Neuronal stem cell (in vitro differentiated cells): ENCODE measurements around the gene VPS54.

ENCODE experiments used
- DNase-seq: peaks from one replicate; pipeline ENCODE4 v3.0.0-alpha.2; 2013; ENCODE audit warnings: low spot score
- H2AFZ ChIP-seq: one replicate; pipeline ENCODE4 v1.6.1; 2013; ENCODE audit warnings: mild to moderate bottlenecking, low read length, inconsistent platforms
- H2AK5ac ChIP-seq: 2 replicates; pipeline ENCODE4 v1.6.1; 2013; ENCODE audit warnings: low read depth, mild to moderate bottlenecking, inconsistent platforms, low read length, moderate library complexity, mixed read lengths
- H2BK120ac ChIP-seq: 2 replicates; pipeline ENCODE4 v1.6.1; 2013; ENCODE audit warnings: low read depth, mild to moderate bottlenecking, inconsistent platforms, low read length, moderate library complexity, mixed read lengths
- H2BK12ac ChIP-seq: one replicate; pipeline ENCODE4 v1.6.1; 2013; ENCODE audit warnings: low read length, inconsistent platforms
- H2BK15ac ChIP-seq: 2 replicates; pipeline ENCODE4 v1.6.1; 2013; ENCODE audit warnings: mild to moderate bottlenecking, low read length, inconsistent platforms, mixed read lengths
- H2BK5ac ChIP-seq: one replicate; pipeline ENCODE4 v1.6.1; 2013; ENCODE audit warnings: inconsistent platforms, mild to moderate bottlenecking, low read length, moderate library complexity
- H3K14ac ChIP-seq: one replicate; pipeline ENCODE4 v1.6.1; 2013; ENCODE audit warnings: low read length, inconsistent platforms
- H3K18ac ChIP-seq: 2 replicates; pipeline ENCODE4 v1.6.1; 2013; ENCODE audit warnings: low read length, inconsistent platforms
- H3K23ac ChIP-seq: 2 replicates; pipeline ENCODE4 v1.6.1; 2013; ENCODE audit warnings: low read depth, mild to moderate bottlenecking, mixed read lengths, low read length, inconsistent platforms; ENCODE audit not compliant: poor library complexity
- H3K27ac ChIP-seq: replicated peaks from 3 replicates; pipeline ENCODE4 v1.5.1; 2013; ENCODE audit warnings: low read length, inconsistent platforms
- H3K27me3 ChIP-seq, 3 experiments: 2 replicates each; pipeline ENCODE4 v1.6.1; 2013; ENCODE audit warnings: low read length in 3 of 3, mild to moderate bottlenecking in 2 of 3, inconsistent platforms in 1 of 3, low read depth in 1 of 3, mixed read lengths in 1 of 3, moderate library complexity in 1 of 3; ENCODE audit not compliant: control insufficient read depth in 3 of 3, insufficient read depth in 3 of 3
- H3K36me3 ChIP-seq, 2 donors: replicated peaks in 1 of 2; 2 replicates each; pipeline ENCODE4 v1.6.1; 2013; ENCODE audit warnings: low read length in 2 of 2; ENCODE audit not compliant: control insufficient read depth in 2 of 2, insufficient read depth in 2 of 2
- H3K4ac ChIP-seq: 2 replicates; pipeline ENCODE4 v1.6.1; 2013; ENCODE audit warnings: inconsistent platforms, mild to moderate bottlenecking, low read length, moderate library complexity
- H3K4me1 ChIP-seq, 2 donors: 1 replicate in 1 of 2; 2 replicates in 1 of 2; pipeline ENCODE4 v1.6.1; 2013; ENCODE audit warnings: low read length in 2 of 2, low read depth in 1 of 2; ENCODE audit not compliant: control insufficient read depth in 2 of 2, insufficient read depth in 1 of 2
- H3K4me2 ChIP-seq: one replicate; pipeline ENCODE4 v1.6.1; 2013; ENCODE audit warnings: mild to moderate bottlenecking, low read length, inconsistent platforms; ENCODE audit not compliant: insufficient read depth, poor library complexity, severe bottlenecking
- H3K4me3 ChIP-seq, 2 donors: 2 replicates each; pipeline ENCODE4 v1.5.1; 2013; ENCODE audit warnings: low read length in 2 of 2, mild to moderate bottlenecking in 2 of 2, inconsistent platforms in 1 of 2, moderate library complexity in 1 of 2
- H3K79me1 ChIP-seq: one replicate; pipeline ENCODE4 v1.6.1; 2013; ENCODE audit warnings: low read depth, mild to moderate bottlenecking, inconsistent platforms, low read length, moderate library complexity
- H3K9ac ChIP-seq: one replicate; pipeline ENCODE4 v1.6.1; 2013; ENCODE audit warnings: mild to moderate bottlenecking, low read depth, low read length, inconsistent platforms; ENCODE audit not compliant: poor library complexity
- H3K9me3 ChIP-seq, 2 donors: replicated peaks in 1 of 2; 2 replicates each; pipeline versions ENCODE3 to v1.6.1; 2013; ENCODE audit warnings: low read length in 2 of 2, mild to moderate bottlenecking in 2 of 2, inconsistent platforms in 1 of 2, low read depth in 1 of 2, mixed read lengths in 1 of 2, moderate library complexity in 1 of 2; ENCODE audit not compliant: control insufficient read depth in 2 of 2, insufficient read depth in 1 of 2
- H4K8ac ChIP-seq: one replicate; pipeline ENCODE4 v1.6.1; 2013; ENCODE audit warnings: low read depth, mild to moderate bottlenecking, inconsistent platforms, low read length, moderate library complexity
- H4K91ac ChIP-seq: one replicate; pipeline ENCODE4 v1.6.1; 2013; ENCODE audit warnings: low read length, low read depth, mild to moderate bottlenecking, inconsistent platforms; ENCODE audit not compliant: poor library complexity
- WGBS, 2 donors: extraction: QIAGEN DNeasy Blood & Tissue Kit; methylation state at CpG; one replicate each; pipeline ENCODE4 v1.1.7; 2013; ENCODE audit warnings: missing lambda C conversion rate in 2 of 2, mixed read lengths in 1 of 2; ENCODE audit not compliant: insufficient read length in 2 of 2, insufficient replicate concordance in 1 of 2; ENCODE audit errors: extremely low coverage in 2 of 2; 5-methylcytosine and 5-hydroxymethylcytosine counted together

VPS54 gene

DNA sequence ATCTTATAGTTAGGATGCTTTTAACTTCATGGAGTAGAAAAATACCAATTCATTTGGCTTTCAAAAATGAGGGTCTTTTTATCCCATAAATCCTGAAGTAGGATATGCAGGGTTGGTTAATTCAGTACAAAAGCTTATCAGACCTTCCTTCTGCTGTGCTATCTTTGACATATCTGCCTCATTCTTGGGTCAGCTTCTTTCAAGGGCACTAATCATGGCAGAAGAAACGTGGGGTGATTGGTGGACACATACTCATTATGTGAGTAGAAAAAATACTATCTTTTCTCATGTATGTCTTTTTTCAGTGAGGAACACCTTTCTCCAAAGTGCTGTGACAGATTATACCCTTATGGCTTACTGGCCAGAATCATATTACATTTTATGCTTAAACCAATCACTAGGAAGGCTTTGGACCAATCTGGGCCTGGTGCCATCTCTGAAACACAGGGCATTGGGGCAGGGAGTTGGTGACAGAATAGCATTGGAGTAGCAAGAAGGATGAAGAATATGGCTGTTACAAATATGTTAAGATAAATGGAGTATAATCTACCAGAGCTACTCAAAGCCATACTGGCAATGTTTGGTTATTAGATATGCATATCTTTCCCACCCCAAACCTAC is 167.4 kb downstream of the VPS54 start:
- peaks cover 0 to 13% of the 10 kb centered on the region in 2 donors for H3K36me3 ChIP-seq
- H4K8ac ChIP-seq, result no peak overlapping the region
- no peak overlapping the region for H2BK12ac ChIP-seq
- no peak overlapping the region for H3K18ac ChIP-seq
- no peak overlapping the region for H2BK5ac ChIP-seq
- peaks cover 1% of the 10 kb centered on the region for H3K79me1 ChIP-seq
- H3K4ac ChIP-seq, result no peak overlapping the region
- no peak overlapping the region for H2BK15ac ChIP-seq
- no peak overlapping the region for H2BK120ac ChIP-seq
- no peak overlapping the region for H4K91ac ChIP-seq
- no peaks in the 10 kb centered on the region for H3K27me3 ChIP-seq
- no peak overlapping the region for H3K4me2 ChIP-seq
- H3K4me1 ChIP-seq, result peaks cover 0 to 21% of the 10 kb centered on the region in 2 donors
- peaks cover 0 to 5% of the 10 kb centered on the region in 2 donors for H3K9me3 ChIP-seq
- no peak overlapping the region for H3K4me3 ChIP-seq
- no peak for DNase-seq
- no peak overlapping the region for H3K14ac ChIP-seq
- no peak overlapping the region for H3K23ac ChIP-seq
- no peak overlapping the region for H3K27ac ChIP-seq
- H2AFZ ChIP-seq, result no peak overlapping the region
- H3K9ac ChIP-seq, result no peak overlapping the region
- no peak overlapping the region for H2AK5ac ChIP-seq
- no CpG with 5 or more reads among the region's 1 CpG for WGBS, 2 donors

- Histone ChIP-seq H3K4me1 (peaks cover 0 to 21% of the 10 kb centered on the region in 2 donors), H2BK15ac (no peak overlapping the region), H2BK12ac (no peak overlapping the region), H4K8ac (no peak overlapping the region), H3K4ac (no peak overlapping the region), H3K9me3 (peaks cover 0 to 9% of the 10 kb centered on the region in 2 donors), H3K4me3 (no peak overlapping the region), H3K79me1 (peaks cover 1% of the 10 kb centered on the region), H3K9ac (no peak overlapping the region), H3K14ac (no peak overlapping the region), H3K36me3 (peaks cover 0 to 1% of the 10 kb centered on the region in 2 donors), H3K27me3 (no peaks in the 10 kb centered on the region), H3K4me2 (no peak overlapping the region), H2BK5ac (no peak overlapping the region), H3K27ac (no peak overlapping the region), H3K18ac (no peak overlapping the region), H2BK120ac (no peak overlapping the region), H2AFZ (no peak overlapping the region), H2AK5ac (no peak overlapping the region), H3K23ac (no peak overlapping the region), H4K91ac (no peak overlapping the region)
- DNase-seq, result no peak
These were observed 168.6 kb downstream of the VPS54 start for GRCh38 chr2:63850649-63851048.

DNA sequence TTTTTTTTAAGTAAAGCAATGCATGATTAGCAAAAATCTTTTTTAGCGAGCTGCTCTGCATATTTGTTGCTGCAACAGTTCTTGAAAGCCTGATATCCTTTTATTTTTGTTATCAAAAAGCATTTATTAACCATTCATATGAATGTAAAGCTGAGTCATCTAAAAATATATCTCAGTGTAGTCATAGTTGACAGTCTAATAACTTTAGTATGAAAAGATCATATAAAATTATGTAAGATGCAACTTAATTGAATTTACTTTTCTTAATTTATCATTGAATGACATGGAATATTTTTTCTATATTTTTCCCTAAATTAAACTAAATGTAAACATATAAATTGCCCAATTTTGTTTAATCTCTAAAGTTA is 169.0 kb downstream of the VPS54 start:
- Histone ChIP-seq H2BK5ac (no peak overlapping the region), H3K14ac (no peak overlapping the region), H3K23ac (no peak overlapping the region), H2BK12ac (no peak overlapping the region), H3K27ac (no peak overlapping the region), H3K9ac (no peak overlapping the region), H3K4me3 (no peak overlapping the region), H3K18ac (no peak overlapping the region), H2BK15ac (no peak overlapping the region), H3K4ac (no peak overlapping the region), H2AFZ (no peak overlapping the region), H4K91ac (no peak overlapping the region), H3K79me1 (no peaks in the 10 kb centered on the region), H3K9me3 (peaks cover 0 to 9% of the 10 kb centered on the region in 2 donors), H3K27me3 (no peaks in the 10 kb centered on the region), H4K8ac (no peak overlapping the region), H3K36me3 (no peaks in the 10 kb centered on the region), H3K4me2 (no peak overlapping the region), H3K4me1 (peaks cover 0 to 21% of the 10 kb centered on the region in 2 donors), H2AK5ac (no peak overlapping the region), H2BK120ac (no peak overlapping the region)
- WGBS, 2 donors, result no CpG with 5 or more reads among the region's 1 CpG
- no peak for DNase-seq

DNA sequence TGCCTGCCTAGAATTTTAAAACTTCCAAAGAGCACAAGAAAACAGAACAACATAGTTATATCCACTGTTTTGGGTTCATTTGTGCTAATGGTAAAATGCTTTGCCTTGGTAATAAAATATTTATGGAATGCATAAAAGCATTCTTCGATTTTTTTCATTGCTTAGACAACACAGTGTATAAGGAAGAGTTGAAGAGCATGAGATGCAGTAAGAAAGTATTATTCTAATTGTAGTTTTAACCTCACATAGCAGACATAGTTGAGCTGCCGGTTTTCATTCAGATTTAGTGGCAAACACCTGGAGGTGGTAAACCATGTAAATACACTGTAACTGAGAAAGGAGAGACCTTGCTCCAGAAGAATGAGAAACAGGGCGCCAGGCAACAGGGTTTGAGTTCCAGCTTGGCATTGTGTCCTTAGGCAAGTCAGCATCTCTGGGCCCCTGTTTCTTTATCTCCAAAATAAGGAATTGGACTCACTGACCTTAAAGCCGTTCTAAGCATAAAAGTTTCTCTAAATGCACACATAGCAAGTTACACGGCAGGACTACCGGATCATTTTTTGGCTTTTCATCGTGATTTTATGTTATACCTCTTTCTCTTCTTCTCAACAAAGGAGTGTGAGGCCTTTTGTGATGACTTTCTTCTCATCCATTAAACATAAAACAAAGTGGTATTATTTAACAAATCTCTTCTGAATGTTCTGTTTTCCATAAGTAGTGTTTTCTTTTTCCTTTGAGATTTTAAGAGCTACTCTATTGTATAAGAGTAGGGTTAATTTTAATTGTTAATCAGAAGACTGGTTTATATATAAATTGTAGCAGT is 169.6 kb downstream of the VPS54 start:
- Histone ChIP-seq H3K36me3 (no peaks in the 10 kb centered on the region), H2AK5ac (no peak overlapping the region), H4K8ac (no peak overlapping the region), H2BK5ac (no peak overlapping the region), H3K27ac (peak overlapping the region; percentile 22), H3K9ac (no peak overlapping the region), H2BK120ac (no peak overlapping the region), H2BK12ac (no peak overlapping the region), H3K23ac (no peak overlapping the region), H3K4me1 (peaks cover 0 to 21% of the 10 kb centered on the region in 2 donors), H2BK15ac (no peak overlapping the region), H3K4me2 (no peak overlapping the region), H3K79me1 (no peaks in the 10 kb centered on the region), H3K14ac (no peak overlapping the region), H3K4me3 (peak overlapping the region in 1 of 2 donors; percentile 4), H3K9me3 (peaks cover 0 to 9% of the 10 kb centered on the region in 2 donors), H3K4ac (no peak overlapping the region), H3K18ac (no peak overlapping the region), H3K27me3 (no peaks in the 10 kb centered on the region), H2AFZ (peak overlapping the region; percentile 21), H4K91ac (no peak overlapping the region)
- WGBS, 2 donors, result no CpG with 5 or more reads among the region's 7 CpGs
- no peak for DNase-seq
